ENCODE data around the gene PROM2. TPM values are rescaled to one million over a fixed set of nuclear protein-coding genes. Genes with fewer than 3 reads are reported as not detected.

The PROM2 gene
- total RNA-seq, 1 donor from 2014 or later = 0.93 TPM

GRCh38 chr2:95325590-95326432, 51.6 kb downstream of the PROM2 start:
- Histone ChIP-seq H3K9ac (ENCODE audit: low read length) (no peak overlapping the region), H3K4me2 (ENCODE audit: low read length) (no peak overlapping the region), H3K36me3 (ENCODE audit: insufficient read depth, low read length) (no peaks in the 10 kb centered on the region), H3K27ac (ENCODE audit: low read depth, low read length) (no peak overlapping the region), H3K27me3 (ENCODE audit: insufficient read depth, low read length) (no peaks in the 10 kb centered on the region), H4K20me1 (ENCODE audit: insufficient read depth, low read length) (no peaks in the 10 kb centered on the region), H3K9me3 (ENCODE audit: insufficient read depth, low read depth, low read length) (no peaks in the 10 kb centered on the region), H2AFZ (ENCODE audit: low read depth, low read length) (no peak overlapping the region), H3K79me2 (ENCODE audit: insufficient read depth, low read length) (no peaks in the 10 kb centered on the region), H3K4me1 (ENCODE audit: insufficient read depth, low read length) (no peaks in the 10 kb centered on the region), H3K4me3 (ENCODE audit: insufficient read depth, low read depth, low read length) (no peak overlapping the region)
- Mint-ChIP-seq H3K27ac (ENCODE audit: unreplicated experiment) (no peak overlapping the region), H3K4me3 (ENCODE audit: unreplicated experiment) (no peak overlapping the region), H3K27me3 (ENCODE audit: low read depth, unreplicated experiment) (peaks cover 21% of the 10 kb centered on the region), H3K9me3 (ENCODE audit: unreplicated experiment) (peaks cover 3% of the 10 kb centered on the region), H3K36me3 (ENCODE audit: low read depth, unreplicated experiment) (no peaks in the 10 kb centered on the region), H3K4me1 (ENCODE audit: low read depth, unreplicated experiment) (peaks cover 9% of the 10 kb centered on the region)
- TF ChIP-seq CTCF (IDR thresholded peaks at IDR 0.05; ENCODE audit: insufficient read depth, low read depth, low read length) = no peak
- no peak for TF ChIP-seq EZH2 (IDR thresholded peaks at IDR 0.05; ENCODE audit: insufficient read depth, low read length)
- DNase-seq (ENCODE audit: low read depth) (no peak), FAIRE-seq (peak; percentile 5)

GRCh38 chr2:95326433-95327140, 52.3 kb downstream of the PROM2 start:
- H3K9me3 ChIP-seq (ENCODE audit: insufficient read depth, low read depth, low read length) = no peaks in the 10 kb centered on the region
- no peak for FAIRE-seq

More at GRCh38 chr2:95326433-95327140, 52.3 kb downstream of the PROM2 start:
- H3K27me3 Mint-ChIP-seq (ENCODE audit: low read depth, unreplicated experiment) = peaks cover 23% of the 10 kb centered on the region
- Histone ChIP-seq H3K27ac (ENCODE audit: low read depth, low read length) (no peak overlapping the region), H3K9ac (ENCODE audit: low read length) (no peak overlapping the region), H3K4me3 (ENCODE audit: insufficient read depth, low read depth, low read length) (no peak overlapping the region), H3K4me2 (ENCODE audit: low read length) (no peak overlapping the region), H3K27me3 (ENCODE audit: insufficient read depth, low read length) (no peaks in the 10 kb centered on the region), H2AFZ (ENCODE audit: low read depth, low read length) (no peak overlapping the region), H3K36me3 (ENCODE audit: insufficient read depth, low read length) (no peaks in the 10 kb centered on the region), H3K4me1 (ENCODE audit: insufficient read depth, low read length) (no peaks in the 10 kb centered on the region), H4K20me1 (ENCODE audit: insufficient read depth, low read length) (no peaks in the 10 kb centered on the region), H3K79me2 (ENCODE audit: insufficient read depth, low read length) (no peaks in the 10 kb centered on the region)
- no peak overlapping the region for H3K27ac Mint-ChIP-seq (ENCODE audit: unreplicated experiment)
- H3K4me1 Mint-ChIP-seq (ENCODE audit: low read depth, unreplicated experiment) = peaks cover 9% of the 10 kb centered on the region
- TF ChIP-seq EZH2 (IDR thresholded peaks at IDR 0.05; ENCODE audit: insufficient read depth, low read length) (no peak), CTCF (IDR thresholded peaks at IDR 0.05; ENCODE audit: insufficient read depth, low read depth, low read length) (no peak)
- no peaks in the 10 kb centered on the region for H3K36me3 Mint-ChIP-seq (ENCODE audit: low read depth, unreplicated experiment)
- no peak overlapping the region for H3K4me3 Mint-ChIP-seq (ENCODE audit: unreplicated experiment)
- H3K9me3 Mint-ChIP-seq (ENCODE audit: unreplicated experiment) = peaks cover 3% of the 10 kb centered on the region
- DNase-seq (ENCODE audit: low read depth) = no peak
